Anterior cingulate cortex (tissue), 58 donors: ENCODE measurements around the gene PRKD2.
"Not testable (repeated sequence)": the region's sequence is repeated elsewhere in the genome, so short reads cannot be mapped to it uniquely, and the experiment has no call there.

Experiments used
- DNase-seq, 58 donors: peaks; one replicate each; lab custom pipeline; 2025; lab: John Stamatoyannopoulos, UW

PRKD2 gene

DNA sequence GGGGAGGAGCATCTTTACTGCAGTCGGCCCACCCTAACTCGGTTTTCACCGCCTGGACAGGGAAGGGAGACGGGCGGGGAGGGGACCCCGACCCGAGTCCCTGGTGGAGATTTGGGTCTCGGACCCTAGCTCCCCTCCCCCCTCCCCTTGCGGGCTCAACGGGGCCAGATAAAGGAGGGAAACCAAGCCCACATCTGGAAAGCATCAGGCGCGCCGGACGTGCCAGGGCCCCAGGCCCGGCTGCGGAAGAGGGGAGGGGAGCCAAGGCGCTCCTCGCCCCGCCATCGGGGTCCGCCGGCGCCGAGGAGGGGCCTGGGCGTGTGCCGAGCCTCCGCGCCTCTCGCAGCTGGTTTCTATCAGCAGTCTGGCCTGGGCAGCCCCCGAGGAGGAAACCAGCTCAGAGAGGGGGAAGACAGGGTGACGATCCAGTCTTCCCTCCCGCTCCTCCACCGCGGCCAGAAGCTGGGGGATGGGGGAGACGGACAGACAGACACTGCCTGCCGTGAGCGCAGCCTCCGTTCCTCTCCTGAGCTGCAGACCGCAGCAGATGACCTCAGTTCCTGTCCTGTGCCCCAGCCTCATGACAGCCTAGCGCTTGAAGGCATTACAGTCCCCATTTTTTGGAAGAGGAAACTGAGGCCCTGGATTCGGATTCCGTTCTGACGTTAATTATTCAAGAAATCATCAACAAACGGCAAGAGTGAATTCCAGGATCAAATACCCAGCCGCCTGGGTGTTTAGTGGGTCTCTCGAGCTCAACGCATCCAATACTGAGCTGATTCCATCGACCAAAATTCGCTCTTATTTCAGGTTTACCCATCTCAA lies 77.3 kb downstream of the PRKD2 start:
- DNase-seq = peak in 5 of 58 donors; percentile 19 to 49 (median 46)

DNA sequence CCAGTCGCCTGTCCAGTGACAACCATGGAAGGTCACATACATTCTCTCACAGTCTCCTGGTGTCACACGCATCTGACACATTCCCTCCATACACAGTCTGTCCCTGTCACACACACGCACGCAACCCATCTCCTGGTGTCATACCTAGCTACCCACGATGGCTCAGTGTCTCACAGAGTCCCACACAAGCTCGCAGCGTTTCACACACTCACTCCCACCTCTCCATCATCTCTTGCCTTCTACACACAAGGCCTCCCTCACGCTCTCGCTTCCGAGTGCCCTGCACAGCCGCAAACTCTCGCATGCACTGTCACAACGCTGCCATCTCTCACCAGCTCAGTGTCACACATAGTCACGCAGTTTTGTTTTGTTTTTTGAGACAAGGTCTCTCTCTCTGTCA lies 79.7 kb downstream of the PRKD2 start:
- peak in 12 of 58 donors; percentile 9 to 34 (median 22) for DNase-seq

DNA sequence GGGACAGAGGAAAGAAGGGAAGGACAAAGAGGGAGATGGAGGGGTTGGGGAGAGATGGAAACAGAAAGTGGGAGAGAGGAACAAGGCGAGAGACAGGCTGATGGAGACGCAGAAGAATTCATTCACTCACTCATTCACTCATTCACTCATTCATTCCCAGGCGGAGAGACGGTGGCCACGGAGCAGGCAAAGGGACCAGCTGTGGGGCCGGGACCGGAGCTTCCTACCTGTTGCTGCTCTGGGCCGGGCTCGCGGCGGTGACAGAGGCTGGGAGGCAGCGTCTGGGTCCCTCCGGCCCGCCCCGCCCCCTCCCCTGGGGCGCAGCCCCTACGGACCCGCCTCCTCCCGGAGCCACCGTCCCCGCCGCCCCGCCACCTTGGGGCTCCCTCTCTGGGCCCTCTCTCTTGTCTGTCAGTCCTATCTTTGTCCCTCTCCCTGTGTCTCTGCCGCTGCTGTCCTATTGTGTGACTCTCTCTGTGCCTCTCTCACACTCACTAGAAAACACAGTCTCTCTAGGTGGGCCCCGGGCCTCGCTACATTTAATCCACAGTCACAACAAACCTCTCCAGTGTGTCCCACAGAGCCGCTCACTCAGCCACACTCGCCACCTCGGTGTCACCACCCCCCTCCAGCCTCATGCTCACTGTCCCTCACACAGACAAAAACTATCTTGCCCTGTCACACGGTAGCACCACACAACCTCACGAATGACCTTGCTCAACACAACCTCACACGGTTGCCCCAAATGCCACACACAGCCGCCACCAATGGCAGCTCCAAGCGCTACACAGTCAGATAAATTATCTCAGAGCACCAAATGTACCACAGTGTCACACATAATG lies 80.8 kb downstream of the PRKD2 start, which contains the start of gene GNG8:
Gene GNG8, minus strand, starts transcription at position 283 of the 842 bp plus-strand sequence. CDS start 1,520 bp downstream, outside the sequence.
- peak in 6 of 58 donors; percentile 13 to 58 (median 32) for DNase-seq

DNA sequence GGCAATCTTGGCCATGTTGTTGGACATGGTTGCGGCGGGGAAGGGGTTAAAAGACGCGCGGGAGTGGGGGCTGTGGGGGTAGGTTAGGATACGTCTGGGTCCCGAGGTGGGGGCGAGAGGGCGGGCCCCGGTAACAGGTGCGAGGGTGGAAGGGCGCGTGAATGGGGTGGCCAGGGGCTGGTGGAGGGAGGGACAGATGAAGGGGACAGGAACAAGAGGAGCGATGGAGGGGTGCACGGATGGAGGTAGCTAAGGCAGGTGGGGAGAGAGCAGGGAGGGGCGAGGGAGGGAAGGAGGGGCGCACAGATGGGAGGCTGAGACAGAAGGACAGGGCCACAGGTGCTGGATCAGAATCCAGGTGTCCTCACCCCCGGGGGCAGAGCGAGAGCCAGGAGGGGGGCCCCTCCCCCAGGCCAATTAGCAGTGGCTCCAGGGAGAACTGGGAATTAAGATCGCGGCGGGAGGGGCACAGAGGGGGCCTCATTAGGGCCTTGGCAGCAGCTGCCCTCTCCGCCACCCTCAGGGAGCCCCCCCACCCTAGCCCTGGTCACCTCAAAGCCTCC lies 82.2 kb downstream of the PRKD2 start:
- DNase-seq = peak in 2 of 58 donors; percentile 23 to 67

DNA sequence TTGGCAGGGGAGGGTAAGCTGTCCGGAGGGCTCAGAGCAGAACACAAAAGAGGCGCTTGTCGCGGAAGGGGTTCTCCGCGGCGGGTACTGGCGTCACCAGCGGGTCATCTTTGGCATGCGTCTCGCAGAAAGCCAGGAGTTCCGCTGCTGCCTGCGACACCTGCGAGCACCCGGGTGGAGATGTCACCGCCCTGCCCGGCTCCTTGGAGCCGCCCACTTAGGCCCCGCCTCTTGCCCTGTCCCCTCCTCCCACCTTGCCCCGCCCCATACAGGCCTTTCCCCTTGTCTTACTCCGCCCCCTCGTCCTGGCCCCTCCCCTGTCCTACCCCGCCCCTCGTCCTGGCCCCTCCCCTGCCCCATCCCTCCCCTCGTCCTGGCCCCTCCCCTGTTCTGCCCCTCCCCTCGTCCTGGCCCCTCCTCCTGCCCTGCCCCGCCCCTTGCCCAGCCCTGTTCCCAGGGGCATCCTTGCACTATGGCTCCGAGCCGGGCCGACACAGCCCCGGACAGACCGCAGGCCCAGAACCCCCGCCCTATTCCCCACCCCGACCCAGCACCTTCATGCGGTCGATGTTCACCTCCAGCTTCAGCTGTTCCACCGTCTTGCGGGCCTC lies 82.8 kb downstream of the PRKD2 start:
- peak in 52 of 58 donors; percentile 16 to 92 (median 70) for DNase-seq

DNA sequence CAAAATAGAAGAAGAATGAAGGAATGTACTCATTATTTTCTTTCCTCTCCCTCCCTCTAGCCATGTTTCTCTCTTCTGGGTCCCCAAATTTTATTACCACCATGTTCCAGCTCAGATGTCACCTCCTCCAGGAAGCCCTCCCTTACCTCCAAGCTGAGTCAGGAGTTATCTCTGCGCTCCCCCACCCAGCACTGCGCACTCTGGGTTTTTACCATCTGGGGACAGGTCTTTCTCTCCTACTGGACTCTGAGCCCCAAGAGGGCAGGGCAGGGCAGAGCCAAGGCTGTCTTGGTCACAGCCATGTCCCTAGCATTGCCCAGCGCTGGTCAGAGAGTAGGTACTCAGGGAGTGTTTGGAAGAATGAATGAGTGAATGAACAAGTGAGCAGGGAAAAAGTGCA lies 83.8 kb downstream of the PRKD2 start:
- no peak for DNase-seq

DNA sequence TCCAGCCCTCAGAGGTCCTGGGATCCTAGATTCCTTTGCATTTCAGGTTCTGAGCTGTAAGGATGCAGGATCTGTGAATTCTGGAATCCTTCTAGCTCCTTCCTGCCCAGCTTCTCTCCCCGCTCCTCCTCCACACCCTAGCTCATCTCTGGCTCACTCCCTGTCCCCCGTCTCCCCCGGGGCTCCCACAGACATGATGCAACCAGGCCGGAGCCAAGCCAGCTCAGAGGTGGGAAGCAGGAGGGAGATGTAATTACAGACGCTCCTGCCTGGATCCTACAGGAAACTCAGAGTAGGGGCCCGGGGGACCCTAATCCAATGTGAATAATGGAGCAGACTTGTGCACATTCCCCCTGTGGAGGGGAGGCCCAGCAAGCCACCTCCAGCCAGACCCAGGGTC lies 85.4 kb downstream of the PRKD2 start:
- DNase-seq = peak in 7 of 58 donors; percentile 4 to 51 (median 15)

DNA sequence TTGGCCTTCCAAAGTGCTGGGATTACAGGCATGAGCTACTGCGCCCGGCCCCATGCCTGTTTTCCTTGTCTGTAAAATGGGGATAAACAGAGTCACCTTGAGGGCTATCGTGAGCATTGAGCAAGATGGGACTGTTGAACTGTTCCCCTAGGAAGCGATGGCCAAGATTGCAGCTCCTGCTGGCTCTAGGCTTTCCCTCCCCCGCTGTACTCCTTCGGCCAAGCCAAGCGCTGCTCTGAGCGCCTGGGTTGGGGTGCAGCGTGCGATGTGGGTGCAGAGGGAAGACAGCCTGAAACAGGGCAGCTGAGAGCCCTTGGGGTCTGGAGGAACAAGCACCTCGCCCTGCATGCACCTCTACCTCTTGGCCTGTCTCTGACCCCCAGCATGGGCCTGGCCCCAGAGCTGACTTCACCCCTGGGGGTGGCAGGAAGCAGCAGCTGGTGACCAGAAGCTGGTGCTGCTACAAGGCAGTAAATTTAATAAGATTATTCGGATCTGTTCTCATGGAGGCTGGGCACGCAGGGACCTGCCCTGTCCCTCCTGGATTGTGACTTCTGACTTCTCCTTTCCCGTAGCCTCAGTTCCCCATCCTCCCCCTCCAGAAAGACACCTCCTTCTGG lies 86.2 kb downstream of the PRKD2 start:
- no peak for DNase-seq

DNA sequence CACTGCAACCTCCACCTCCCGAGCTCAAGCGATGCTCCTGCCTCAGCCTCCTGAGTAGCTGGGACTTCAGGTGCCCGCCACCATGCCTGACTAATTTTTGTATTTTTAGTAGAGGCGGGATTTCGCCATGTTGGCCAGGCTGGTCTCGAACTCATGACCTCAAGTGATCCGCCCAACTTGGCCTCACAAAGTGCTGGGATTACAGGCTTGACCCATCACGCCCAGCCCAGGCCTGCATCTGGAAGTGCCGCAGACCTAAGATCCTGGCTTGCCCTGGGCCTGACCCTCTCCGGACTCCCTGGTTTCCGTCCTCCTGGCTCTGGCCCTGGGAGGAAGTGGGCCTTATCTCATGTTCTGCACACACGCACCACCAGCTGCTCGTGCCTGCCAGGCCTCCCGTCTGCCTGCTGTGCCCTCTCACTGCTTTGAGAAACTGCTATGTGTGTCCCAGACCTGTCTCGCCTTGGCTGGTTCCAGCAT lies 87.3 kb downstream of the PRKD2 start:
- DNase-seq = no peak

DNA sequence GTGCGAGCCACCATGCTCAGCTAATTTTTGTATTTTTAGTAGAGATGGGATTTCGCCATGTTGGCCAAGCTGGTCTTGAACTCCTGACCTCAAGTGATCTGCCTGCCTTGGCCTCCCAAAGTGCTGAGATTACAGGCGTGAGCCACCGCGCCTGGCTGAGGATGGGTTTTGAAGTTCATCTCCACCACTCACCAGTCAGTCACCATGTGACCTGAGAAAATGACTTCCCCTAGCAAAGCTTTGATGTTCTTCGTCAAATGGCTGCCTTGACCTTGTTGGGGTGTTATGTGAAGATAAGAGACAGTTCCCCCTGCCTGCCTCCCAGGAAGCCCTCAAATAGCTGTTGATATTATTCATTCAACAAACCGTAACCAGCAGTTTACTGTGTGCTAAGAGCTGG lies 87.9 kb downstream of the PRKD2 start:
- DNase-seq = not testable (repeated sequence)

DNA sequence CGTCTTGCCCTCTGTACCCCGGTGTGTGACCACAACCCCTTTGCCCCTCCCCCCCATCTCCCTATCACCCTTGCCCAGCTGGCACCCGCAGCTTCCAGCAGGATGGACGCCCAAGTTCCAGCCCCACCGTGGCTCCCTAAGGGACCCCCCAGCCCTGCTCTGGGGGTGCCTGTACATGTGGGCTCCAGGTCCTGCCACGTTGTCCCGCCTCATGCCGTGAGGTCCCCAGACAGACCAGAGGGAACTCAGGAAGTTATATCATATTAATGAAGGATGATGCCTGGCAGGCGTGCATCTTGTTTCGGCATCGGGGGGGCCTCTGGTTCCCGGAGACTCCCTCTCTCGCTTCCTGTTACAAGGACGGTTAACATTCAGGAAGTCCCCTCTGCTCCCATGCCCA lies 90.5 kb downstream of the PRKD2 start:
- DNase-seq = no peak

DNA sequence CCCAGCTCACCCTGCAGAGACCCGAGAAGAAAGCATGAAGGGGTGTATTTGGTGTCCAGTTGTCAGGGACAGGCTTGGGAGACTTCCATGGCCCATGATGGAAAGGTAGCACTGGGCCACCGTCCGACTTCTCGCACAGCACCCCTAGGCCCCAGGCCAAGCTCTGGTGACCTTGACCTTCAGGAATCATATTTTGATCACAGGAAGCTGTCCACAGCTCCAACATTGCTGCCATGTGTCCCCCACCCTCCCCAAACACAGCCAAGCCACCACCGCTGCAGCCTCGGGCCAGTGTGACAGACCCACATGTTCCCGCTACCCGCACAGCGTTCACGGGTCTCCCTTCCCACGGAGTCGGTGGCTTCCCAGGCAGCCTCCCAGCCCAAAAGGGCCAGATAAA lies 91.2 kb downstream of the PRKD2 start:
- DNase-seq = no peak

DNA sequence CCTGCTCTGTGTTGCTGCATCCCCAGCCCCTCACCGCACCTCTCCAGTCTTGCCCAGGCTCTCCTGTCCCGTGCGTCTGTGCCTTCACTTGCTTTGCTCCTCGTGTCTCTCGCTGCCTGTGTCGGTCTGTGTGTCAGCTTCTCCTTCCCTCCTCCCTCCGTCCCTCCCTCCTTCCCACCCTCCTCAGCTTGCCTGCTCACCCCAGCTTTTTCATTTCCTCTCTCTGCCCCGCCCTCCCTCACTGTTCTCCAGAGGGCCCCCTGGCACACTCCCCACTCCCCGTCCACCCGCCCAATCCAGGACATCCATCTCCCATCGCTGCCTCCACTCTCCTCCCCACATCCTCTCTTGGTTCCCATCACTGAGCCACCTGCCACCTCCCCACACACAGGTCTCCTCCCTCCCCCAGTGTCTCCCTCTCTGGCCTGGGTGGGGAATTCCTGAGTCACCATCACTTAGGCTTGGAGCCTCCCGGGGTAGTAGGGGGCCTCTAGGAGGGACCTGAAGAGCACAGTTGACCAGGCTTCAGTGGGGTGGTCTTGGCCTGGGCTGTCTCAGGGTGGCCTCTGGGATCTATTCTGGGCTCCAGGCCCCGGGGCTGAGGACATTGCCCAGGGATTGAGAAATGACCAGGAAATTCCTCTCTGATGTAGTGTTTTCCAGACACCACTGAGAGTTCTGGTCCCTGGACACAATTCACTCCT lies 91.8 kb downstream of the PRKD2 start, which contains the start of gene PTGIR:
Gene PTGIR, minus strand, starts transcription at position 132 of the 704 bp plus-strand sequence. CDS start 864 bp downstream, outside the sequence.
- no peak for DNase-seq
